SK-N-SH (cell line): ENCODE measurements around the gene C19orf33. TPM values are rescaled to one million over a fixed set of nuclear protein-coding genes. Genes with fewer than 3 reads are reported as not detected.

ENCODE experiments used
- MEF2A ChIP-seq: IDR thresholded peaks from 2 replicates; pipeline ENCODE4 v1.4.0; 2012; ENCODE audit warnings: low read depth, borderline replicate concordance
- NRF1 ChIP-seq: IDR thresholded peaks from 2 replicates; pipeline ENCODE4 v1.6.1; 2012; ENCODE audit warnings: low read depth, mild to moderate bottlenecking, low read length
- RXRA ChIP-seq: IDR thresholded peaks from 2 replicates; pipeline ENCODE4 v1.4.0; 2012; ENCODE audit warnings: low read depth, mild to moderate bottlenecking, borderline replicate concordance
- SMC3 ChIP-seq: IDR thresholded peaks from 2 replicates; pipeline ENCODE4 v1.6.1; 2012; ENCODE audit warnings: low read depth, low read length, improper control_type of control experiment
- TEAD4 ChIP-seq: IDR thresholded peaks from 2 replicates; pipeline ENCODE4 v1.4.0; 2012; ENCODE audit warnings: mild to moderate bottlenecking, borderline replicate concordance; ENCODE audit not compliant: insufficient read depth
- YY1 ChIP-seq: IDR thresholded peaks from 2 replicates; pipeline ENCODE4 v1.4.0; 2012; ENCODE audit warnings: low read depth, mild to moderate bottlenecking
- ZBTB33 ChIP-seq: IDR thresholded peaks from 2 replicates; pipeline ENCODE4 v1.4.0; 2012; ENCODE audit warnings: low read depth, borderline replicate concordance
- polyA plus RNA-seq, 3 experiments: library from polyadenylated mRNA; depleted of rRNA; stranded (reverse); fragments of >200 nt; gene quantifications; 2 replicates each; pipeline ENCODE4 v1.2.3, GENCODE V29; 2012
- TF ChIP-seq, protein P1 (sequence below): IDR thresholded peaks from 2 replicates; pipeline ENCODE4 v1.4.0; 2012; ENCODE audit warnings: low read depth, borderline replicate concordance
- TF ChIP-seq, protein P2 (sequence below): fragments of 150-350 bp; IDR thresholded peaks from 2 replicates; pipeline ENCODE4 v1.6.1; 2016; ENCODE audit warnings: mild to moderate bottlenecking, low read depth, low read length
- TF ChIP-seq, protein P3 (sequence below): fragments of 200-600 bp; sonication (generic); IDR thresholded peaks from 2 replicates; pipeline ENCODE4 v1.6.1; 2017; ENCODE audit warnings: antibody characterized with exemption, mild to moderate bottlenecking, moderate library complexity
- TF ChIP-seq, protein P4 (sequence below): IDR thresholded peaks from 2 replicates; pipeline ENCODE4 v1.6.1; 2012; ENCODE audit warnings: mild to moderate bottlenecking, low read depth, low read length, moderate library complexity

The C19orf33 gene
- polyA plus RNA-seq, 1 of the 3 experiments (the other 2 are of a cell fraction), result not detected

DNA sequence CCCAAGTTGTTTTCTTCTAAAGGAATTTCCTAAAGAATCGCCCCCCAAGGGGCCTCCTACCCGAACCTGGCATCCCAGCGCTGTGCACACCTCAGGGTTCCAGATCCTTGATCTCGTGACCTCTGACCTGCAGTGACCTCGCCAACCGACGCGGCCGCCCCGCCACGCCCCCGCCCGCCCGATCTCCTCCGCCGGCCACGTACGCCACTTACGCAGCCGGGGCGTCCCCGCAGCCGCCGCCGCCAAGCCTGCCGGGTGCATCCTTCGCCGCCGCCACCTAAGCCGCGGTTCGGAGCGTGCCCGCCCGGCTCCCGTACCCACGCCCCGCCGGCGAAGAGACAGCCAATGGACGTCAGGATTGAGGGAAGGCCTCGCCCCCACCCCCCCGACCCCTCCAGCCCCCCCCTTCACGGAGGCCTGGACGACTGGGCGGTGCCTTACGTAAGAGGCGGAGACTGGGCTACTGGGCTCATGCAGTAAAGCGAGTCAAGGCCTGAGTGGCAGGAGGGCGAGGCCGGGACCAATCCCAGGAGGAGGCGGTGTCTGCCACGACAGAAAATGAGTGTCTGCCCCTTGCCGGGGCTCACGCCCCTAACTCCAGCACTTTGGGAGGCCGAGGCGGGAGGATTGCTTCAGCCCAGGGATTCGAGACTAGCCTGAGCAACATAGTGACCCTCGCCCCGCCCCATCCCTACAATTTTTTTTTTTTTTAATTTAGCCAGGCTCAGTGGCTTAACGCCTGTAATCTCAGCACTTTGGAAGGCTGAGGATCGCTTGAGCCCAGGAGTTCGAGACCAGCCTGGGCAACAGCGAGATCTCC, 11.8 kb downstream of the C19orf33 start, which contains the start of gene YIF1B (continued):
- no peak for TF ChIP-seq ZBTB33
- TF ChIP-seq, protein P1, sequence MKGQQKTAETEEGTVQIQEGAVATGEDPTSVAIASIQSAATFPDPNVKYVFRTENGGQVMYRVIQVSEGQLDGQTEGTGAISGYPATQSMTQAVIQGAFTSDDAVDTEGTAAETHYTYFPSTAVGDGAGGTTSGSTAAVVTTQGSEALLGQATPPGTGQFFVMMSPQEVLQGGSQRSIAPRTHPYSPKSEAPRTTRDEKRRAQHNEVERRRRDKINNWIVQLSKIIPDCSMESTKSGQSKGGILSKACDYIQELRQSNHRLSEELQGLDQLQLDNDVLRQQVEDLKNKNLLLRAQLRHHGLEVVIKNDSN, result no peak
- TF ChIP-seq SMC3, result no peak
- TF ChIP-seq TEAD4, result no peak
- 0 out of 2 replicates have a peak, but pooled peaks have one; percentile 42 for TF ChIP-seq YY1
- TF ChIP-seq, protein P2, sequence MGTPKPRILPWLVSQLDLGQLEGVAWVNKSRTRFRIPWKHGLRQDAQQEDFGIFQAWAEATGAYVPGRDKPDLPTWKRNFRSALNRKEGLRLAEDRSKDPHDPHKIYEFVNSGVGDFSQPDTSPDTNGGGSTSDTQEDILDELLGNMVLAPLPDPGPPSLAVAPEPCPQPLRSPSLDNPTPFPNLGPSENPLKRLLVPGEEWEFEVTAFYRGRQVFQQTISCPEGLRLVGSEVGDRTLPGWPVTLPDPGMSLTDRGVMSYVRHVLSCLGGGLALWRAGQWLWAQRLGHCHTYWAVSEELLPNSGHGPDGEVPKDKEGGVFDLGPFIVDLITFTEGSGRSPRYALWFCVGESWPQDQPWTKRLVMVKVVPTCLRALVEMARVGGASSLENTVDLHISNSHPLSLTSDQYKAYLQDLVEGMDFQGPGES, result no peak
- TF ChIP-seq, protein P3, sequence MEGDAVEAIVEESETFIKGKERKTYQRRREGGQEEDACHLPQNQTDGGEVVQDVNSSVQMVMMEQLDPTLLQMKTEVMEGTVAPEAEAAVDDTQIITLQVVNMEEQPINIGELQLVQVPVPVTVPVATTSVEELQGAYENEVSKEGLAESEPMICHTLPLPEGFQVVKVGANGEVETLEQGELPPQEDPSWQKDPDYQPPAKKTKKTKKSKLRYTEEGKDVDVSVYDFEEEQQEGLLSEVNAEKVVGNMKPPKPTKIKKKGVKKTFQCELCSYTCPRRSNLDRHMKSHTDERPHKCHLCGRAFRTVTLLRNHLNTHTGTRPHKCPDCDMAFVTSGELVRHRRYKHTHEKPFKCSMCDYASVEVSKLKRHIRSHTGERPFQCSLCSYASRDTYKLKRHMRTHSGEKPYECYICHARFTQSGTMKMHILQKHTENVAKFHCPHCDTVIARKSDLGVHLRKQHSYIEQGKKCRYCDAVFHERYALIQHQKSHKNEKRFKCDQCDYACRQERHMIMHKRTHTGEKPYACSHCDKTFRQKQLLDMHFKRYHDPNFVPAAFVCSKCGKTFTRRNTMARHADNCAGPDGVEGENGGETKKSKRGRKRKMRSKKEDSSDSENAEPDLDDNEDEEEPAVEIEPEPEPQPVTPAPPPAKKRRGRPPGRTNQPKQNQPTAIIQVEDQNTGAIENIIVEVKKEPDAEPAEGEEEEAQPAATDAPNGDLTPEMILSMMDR, result no peak
- no peak for TF ChIP-seq RXRA
- no peak for TF ChIP-seq NRF1
- TF ChIP-seq, protein P4, sequence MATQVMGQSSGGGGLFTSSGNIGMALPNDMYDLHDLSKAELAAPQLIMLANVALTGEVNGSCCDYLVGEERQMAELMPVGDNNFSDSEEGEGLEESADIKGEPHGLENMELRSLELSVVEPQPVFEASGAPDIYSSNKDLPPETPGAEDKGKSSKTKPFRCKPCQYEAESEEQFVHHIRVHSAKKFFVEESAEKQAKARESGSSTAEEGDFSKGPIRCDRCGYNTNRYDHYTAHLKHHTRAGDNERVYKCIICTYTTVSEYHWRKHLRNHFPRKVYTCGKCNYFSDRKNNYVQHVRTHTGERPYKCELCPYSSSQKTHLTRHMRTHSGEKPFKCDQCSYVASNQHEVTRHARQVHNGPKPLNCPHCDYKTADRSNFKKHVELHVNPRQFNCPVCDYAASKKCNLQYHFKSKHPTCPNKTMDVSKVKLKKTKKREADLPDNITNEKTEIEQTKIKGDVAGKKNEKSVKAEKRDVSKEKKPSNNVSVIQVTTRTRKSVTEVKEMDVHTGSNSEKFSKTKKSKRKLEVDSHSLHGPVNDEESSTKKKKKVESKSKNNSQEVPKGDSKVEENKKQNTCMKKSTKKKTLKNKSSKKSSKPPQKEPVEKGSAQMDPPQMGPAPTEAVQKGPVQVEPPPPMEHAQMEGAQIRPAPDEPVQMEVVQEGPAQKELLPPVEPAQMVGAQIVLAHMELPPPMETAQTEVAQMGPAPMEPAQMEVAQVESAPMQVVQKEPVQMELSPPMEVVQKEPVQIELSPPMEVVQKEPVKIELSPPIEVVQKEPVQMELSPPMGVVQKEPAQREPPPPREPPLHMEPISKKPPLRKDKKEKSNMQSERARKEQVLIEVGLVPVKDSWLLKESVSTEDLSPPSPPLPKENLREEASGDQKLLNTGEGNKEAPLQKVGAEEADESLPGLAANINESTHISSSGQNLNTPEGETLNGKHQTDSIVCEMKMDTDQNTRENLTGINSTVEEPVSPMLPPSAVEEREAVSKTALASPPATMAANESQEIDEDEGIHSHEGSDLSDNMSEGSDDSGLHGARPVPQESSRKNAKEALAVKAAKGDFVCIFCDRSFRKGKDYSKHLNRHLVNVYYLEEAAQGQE, result no peak
- TF ChIP-seq MEF2A, result no peak
